HG02852 (cell line): ENCODE data around the gene CNTNAP2.

ENCODE experiments used
- ATAC-seq: cut with Tn5 transposase; IDR thresholded peaks from one replicate; pipeline ENCODE4 v1.9.1; 2021; ENCODE audit warnings: mild to moderate bottlenecking, moderate library complexity; ENCODE audit not compliant: unreplicated experiment

The CNTNAP2 gene

DNA sequence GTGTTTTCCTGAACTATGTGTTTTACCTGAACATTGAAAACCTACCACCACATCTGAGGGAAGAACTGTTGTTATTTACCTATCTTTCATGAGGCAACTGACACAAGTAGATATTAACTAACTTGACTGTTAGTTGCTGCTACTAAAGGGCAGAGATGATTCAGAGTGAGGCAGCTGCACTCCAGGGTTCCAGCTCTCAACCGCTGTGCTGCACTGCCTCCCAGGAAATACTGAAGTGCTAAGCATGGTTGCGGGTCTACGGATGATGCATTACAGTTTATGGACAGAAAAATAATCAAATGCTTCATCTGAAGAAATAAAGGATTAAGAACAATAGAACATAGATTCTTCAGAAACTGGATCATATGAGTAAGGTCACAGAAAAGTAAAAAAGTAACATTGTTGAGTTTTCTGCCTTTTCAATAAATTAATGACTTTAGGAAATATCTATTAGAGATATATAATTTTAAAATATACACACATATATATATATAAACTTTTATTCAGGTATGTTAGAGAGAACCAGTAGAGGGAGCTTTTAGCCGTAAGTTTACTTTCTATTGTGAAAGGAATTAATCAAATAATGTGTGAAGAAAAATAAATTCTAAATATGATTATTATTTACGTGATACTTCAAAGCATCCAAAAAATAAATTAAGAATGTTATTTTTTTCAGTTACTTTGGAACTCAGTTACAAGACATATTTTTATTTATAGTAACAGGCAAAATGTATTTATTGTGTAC is 620.0 kb downstream of the CNTNAP2 start:
- no peak for ATAC-seq

DNA sequence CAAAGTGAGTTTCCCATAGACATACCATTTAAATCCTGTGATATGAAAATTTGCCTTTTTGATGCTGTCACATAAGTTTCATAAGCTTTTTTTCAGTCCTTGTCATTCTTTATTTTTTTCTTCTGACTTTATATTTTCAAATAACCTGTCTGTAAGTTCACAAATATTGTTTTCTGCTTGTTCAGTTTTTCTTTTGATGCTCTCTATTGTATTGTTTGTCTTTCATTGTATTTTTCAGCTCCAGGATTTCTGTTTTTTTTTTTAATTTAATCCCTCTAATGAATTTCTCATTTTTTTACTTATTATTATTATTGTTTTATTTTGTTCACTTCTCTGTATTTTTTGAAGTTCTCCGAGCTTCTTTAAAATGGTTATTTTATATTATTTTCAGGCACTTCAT is 623.4 kb downstream of the CNTNAP2 start:
- no peak for ATAC-seq

DNA sequence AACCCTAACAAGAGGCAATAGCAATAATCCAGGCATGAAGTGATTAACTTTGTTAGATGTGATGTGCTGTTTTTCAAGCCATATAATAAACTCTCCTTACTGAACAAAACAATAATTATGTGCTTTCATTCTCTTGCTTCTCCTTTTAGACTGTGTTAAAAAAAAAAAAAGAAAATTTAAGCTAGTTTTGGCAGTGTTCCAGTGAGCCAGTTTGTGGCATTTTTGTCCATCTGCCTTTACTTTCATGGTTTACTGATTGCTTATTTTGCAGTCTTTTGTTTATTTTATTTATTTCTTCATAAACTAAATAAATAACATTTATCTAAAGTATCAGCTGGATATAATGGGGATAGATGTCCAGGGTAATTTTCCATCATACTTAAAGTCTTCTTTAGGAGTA is 625.3 kb downstream of the CNTNAP2 start:
- no peak for ATAC-seq

DNA sequence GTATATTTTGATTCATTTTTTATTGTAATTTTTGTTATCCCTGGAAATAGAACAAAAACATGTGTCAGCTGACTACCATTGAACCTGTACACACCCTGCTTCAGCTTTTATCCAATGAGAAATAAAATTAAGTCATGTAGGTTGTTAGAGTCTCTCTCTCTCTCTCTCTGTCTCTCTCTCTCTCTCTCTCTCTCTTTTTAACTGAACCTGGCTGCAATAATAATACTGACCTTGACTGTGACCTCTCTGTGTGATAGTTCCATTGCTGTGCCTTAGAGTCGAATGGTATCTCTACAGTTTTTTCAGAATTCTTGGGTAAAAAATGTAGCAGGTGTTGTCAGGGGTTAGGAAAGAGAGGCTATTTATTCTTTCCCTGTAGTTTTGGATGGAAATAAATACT is 637.8 kb downstream of the CNTNAP2 start:
- no peak for ATAC-seq

DNA sequence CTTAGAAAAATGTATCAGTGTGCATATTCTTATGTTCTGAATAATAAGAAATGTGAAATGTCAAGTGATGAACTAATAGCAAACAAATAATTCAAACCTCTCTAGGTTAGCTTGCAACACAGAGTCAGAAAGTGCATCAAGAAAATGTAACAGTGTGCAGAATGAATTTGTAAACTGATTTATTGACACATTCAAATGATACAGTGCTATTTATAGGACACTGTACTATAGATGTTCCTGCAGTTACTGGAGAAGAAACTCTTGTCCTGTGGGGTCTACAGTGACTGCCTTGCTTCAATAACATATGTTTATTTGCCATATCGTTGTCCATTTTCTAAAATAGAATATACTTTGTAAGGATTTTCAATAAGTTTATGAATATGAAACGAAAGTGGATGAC is 639.0 kb downstream of the CNTNAP2 start:
- ATAC-seq, result no peak

DNA sequence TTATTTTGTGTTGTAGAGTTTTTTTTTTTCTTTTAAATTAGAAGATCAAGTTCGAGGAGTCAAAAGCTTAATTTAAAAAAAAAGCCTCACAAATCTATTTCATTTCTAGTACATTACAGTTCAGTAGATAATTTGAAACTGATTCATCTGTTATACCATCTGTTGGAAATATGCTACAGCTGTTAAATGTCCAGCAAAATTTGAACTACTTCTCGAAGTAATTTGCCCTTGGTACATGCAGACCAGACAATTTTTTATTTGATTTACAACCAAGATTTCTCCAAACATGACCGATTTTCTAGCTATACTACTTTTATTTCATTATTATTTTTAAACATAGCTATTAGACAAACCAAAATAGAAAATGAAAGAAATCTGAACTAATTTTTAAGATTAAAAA is 647.9 kb downstream of the CNTNAP2 start:
- ATAC-seq, result no peak

DNA sequence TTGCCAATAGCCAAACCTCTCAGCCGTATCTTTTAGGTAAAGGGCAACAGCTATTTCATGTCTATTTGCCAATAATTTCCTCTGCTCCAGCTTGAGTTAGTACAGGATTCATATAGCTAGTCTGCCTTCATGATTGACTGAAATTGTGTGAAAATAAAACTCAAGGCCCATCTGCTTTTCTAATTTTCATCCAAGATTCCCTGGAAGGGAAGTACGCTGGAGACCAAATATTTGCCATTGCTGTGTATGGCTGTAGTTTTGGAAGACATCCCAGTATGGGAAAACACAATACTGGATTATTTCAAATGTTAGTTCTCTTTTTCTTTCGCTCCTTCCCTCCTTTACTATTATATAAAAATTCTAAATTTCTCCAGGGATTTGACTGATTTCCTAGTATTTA is 652.4 kb downstream of the CNTNAP2 start:
- ATAC-seq, result no peak

DNA sequence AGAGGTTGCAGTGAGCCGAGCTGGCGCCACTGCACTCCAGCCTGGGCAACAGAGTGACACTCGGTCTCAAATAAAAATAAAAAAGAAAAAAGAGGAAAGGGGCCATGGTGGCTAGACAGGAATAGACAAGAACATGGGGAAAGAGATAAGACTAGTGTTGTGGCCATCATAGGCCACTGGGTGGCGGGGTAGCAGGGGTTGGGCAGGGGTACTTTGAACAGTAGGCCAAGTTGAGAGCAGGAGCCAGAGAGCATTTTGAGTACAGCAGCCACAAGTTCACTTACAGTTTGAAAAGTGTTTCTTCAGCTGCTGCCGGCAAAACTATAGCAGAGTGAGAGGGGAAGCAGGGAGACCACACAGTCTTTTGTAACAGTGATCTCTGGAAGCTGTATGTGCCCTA is 656.0 kb downstream of the CNTNAP2 start:
- no peak for ATAC-seq

DNA sequence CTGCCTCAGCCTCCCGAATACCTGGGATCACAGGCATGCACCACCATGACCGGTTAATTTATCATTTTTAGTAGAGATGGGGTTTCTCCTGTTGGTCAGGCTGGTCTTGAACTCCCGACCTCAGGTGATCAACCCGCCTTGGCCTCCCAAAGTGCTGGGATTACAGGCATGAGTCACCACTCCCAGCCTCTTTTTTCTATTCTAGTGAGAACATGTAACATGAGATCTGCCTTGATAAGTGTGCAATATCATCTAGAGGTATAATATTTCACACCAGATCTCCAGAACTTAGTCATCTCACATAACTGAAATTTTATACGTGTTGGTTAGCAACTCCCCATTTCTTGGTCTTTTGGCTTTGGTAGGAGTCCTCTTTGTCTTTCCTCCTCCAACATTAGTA is 656.9 kb downstream of the CNTNAP2 start:
- no peak for ATAC-seq

DNA sequence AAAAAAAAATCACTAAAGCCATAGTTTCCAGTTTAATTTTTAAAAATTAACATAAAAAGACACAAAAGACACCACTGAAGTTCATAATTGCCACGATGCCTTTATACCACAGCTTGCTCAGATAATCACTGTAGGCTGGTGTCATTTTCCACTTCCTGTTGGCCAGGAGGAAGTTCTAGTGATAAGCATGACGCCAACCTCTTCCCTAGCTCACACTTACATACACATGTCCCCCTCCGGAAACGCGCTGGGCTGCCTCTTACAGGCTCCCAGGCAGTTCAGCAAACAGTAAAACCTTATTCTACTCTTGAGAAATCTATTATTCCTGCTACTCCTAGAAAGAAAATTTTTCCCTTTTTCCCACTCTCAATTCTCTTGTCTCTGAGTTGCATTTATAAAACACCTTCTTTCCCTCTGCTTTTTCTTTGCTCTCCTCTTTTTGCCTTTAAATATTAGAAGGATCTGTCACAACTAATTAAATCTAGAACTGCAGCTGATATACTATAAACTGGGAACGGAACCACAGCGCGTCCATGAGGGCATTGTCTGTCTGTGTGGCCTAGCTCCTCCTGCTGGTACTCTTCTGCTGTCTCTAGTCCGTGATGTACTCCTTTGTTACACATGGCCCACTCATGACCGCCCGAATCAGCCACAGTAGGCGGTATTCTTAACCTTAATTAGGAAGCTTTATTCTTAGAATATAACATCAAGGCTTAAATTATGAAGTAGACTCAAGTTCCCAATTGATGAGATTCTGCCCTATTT is 664.9 kb downstream of the CNTNAP2 start:
- no peak for ATAC-seq

DNA sequence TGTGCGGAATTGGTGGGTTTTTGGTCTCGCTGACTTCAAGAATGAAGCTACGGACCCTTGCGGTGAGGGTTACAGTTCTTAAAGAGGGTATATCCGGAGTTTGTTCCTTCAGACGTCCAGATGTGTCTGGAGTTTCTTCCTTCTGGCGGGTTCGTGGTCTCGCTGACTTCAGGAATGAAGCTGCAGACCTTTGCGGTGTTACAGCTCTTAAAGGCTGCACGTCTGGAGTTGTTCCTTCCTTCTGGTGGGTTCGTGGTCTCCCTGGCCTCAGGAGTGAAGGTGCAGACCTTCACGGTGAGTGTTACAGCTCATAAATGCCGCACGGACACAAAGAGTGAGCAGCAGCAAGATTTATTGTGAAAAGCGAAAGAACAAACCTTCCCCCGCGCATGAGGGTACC is 670.7 kb downstream of the CNTNAP2 start:
- ATAC-seq, result no peak

DNA sequence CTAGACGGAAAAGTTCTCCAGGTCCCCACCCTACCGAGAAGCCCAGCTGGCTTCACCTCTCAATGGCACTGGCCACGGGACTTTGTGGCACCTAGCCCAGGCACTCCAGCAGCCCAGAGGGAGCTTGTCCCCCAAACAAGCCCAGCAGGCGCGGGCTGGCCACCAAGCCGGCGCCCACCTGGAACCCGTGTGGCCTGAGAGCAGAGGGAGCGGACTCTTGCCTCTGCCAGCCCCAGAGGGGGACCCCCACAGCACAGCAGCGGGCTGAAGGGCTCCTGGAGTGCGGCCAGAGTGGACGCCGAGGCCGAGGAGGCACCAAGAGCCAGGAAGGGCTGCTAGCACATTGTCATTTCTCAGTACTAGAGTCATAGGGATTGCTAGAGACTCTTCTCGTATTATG is 671.4 kb downstream of the CNTNAP2 start:
- no peak for ATAC-seq

DNA sequence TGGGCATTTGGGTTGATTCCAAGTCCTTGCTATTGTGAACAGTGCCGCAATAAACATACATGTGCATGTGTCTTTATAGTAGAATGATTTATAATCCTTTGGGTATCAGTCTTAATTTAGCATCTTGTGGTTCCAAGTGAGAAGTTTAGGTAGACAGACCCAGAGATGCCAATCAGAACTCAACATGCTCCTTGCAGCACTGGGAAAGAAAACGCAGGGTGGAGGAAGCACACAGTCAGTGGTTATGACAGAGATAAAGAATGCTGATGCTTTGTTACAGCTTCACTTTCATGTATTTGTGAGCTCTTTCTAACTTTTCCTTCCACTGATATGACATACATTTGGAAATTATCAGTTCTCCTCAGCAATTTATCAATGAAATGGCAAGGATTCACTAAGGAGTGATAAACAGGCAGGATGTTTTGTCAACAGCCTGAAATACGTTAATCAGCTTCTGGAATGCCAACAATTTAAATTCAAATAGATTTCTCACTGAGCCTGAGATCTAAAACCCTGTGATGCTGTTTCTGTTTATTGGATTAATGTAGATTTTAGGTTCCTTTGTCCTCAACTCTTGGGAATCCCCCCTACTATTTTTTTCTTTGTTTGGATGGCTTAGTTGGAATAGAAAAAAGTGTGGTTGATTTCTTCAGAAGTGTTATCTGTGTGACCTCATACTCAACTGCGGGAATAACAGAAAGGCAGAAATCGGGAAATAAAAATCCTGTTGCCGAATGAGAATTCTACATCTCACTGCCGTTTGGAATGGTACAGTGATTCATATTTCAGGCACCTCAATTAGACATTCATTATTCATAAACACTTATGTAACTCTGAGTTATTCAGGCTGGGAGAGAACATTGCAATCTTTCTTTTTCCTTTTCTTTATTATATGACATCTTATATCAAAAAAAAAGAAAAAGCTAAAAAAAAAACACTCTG is 675.0 kb downstream of the CNTNAP2 start:
- no peak for ATAC-seq

DNA sequence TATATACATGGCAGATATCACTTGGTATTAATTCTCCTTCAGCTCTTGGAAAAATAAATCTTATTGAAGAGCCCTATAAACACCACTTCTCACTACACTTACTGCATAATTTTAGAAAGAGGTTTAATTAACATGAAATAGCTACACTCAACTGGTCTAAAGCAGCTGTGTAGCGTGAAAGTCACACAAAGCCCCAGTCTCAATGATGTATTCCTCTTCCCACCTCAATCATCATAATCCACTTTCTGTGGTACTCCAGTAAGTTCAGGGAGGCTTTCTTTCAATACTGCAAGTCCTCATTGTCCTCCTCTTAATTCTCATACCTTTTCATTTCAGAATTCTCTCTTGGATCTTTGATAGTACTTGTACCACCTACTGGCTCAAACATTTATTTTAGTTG is 688.0 kb downstream of the CNTNAP2 start:
- no peak for ATAC-seq

DNA sequence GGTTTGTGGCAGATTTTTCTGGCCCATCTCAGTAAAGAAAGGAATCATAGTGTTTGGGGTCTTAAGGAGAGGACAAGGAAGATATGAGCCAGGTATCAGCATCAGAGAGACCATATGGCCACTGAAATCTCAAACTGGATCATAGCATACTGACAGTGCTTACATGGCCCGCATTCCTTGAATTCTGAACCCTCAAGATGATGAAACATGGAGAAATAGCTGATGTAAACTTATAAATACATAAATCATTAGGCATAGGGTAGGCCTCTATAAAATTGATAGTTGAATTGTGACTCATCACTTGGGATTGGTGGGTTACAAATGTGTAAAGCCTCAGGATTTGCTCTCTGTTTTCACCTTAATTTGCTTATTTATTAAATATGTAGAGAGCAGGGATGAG is 688.5 kb downstream of the CNTNAP2 start:
- no peak for ATAC-seq

DNA sequence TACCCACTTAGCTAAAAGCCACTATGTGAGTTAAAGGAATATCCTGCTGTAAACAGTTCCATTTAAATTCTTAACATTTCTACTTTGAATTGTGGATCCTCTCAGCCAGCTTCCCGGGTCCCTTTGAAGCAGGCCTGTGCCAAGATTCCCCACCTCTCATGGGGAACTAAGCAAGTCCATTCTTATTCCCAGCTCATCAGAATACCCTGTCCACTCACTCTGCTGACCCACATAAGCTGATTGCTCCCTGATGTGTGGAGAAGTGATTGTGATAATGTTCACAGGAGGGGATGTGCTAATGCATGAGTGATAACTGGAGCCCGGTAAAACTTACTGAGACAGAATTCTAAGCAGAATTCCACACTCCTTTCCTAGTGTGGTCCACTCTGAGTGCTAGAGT is 709.7 kb downstream of the CNTNAP2 start:
- no peak for ATAC-seq

DNA sequence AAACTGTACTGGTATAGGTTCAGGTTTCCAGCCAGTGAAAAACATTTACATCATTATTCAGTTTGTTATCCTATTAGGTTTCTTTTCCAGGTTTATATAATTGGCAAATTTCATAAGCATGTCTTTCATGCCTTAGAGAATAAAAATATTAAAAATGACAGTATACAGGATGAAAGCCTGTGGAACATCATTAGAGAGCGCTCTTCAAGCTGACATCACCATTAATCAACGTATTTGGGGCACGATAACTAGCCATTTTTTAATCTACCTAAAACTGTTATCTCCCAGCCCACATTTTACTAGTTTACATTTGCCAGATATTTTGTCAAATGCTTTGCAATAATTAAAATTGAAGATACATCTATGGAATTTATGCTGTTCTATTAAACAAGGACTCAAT is 714.1 kb downstream of the CNTNAP2 start:
- ATAC-seq, result no peak

DNA sequence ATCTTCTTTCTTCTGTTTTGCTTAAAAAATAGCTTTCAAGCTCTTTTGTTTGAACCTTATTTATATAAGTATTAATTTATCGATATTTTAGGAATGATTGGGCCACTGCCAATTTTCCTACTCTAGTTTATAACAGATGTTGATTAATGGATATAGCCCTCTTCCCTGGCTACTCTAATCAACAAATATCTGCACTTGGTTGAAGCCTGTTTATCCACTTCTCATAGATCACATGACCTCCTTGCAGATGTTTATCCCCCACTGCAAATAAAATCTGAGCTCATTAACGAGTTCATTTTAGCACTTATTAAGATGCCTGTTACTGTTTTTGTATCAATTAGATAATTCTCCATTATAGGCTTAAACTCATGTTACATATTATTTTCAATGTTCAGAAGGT is 715.3 kb downstream of the CNTNAP2 start:
- ATAC-seq, result no peak

DNA sequence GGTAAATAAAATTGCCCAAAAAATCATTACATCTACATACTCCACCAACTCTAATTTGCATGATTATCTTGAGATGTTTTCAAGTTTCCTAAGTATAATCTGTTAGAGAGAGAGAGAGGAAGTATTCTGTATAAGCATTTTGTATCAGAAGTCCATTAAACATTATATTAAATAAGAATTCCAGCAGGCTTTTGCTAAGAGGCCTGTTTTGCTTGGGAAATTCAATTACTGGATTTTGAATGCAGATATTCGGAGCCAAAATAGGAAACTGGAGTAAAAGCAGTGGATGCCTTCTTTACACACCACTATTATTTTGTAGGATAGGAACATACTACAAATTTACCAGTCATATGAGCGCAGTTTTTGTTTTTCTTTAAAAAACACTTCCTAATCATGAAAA is 727.8 kb downstream of the CNTNAP2 start:
- no peak for ATAC-seq

DNA sequence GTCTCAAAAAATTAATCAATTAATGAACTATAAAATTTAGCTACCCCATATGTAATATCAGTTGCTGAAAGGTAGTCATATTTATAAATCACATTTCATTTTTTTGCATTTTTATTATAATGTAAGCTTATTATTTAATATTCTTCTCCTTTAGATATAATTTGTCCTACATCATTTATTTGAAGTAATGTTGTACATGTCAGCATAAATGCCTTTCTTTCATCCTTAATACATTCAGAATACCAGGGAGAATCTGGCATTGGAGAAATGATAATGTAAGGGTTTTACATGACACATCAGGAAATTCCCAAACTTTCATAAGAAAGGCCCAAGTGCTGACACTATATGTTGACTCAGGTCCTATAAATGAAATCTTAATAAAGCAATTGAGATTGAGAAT is 742.1 kb downstream of the CNTNAP2 start:
- no peak for ATAC-seq

DNA sequence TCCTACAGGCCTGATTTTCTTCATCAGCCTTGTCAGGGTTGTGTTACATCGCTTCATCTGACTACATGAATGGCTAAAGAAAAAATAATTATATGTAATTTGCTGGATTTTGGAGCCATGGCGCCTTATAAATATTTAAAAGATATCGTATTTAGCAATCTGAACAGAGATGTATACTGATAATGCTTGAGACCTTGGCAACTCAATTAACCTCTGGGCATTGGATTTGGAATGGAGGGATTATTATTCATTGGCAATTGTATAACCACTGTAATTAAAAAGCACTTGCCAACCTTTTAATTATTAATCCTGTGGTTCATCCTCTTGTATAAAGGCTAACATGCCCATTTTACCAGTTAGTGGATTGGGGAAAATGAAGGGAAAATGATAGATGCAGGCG is 745.1 kb downstream of the CNTNAP2 start:
- no peak for ATAC-seq

DNA sequence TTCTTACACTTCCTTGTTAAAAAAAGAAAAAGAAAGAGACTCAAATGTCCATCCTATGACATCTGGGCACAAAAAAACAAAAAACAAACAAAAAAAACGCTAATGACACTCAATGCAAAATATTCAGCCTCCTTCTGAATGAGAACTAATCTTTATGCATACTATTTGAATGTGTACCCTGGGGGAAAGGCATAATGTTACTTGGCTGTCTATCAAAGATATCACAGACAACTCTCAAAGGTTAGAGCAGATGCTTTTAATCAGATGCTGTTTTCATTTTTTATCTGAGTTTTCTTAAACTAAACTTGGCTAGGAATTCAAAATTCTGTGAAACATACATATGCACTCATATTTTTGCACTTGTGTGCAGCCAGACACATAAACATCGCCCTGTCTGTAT is 745.8 kb downstream of the CNTNAP2 start:
- ATAC-seq, result no peak
